Measurements from ENCODE around the gene TRNT1.

TRNT1 gene

GRCh38 chr3:3137526-3137925 is 10.8 kb downstream of the TRNT1 start:
- TF ChIP-seq EP300 (IDR thresholded peaks at IDR 0.05; ENCODE audit: borderline replicate concordance) (no peak), RAD21 (IDR thresholded peaks at IDR 0.05; ENCODE audit: low read depth) (no peak), CREB1 (IDR thresholded peaks at IDR 0.05; ENCODE audit: low read depth) (no peak), TEAD4 (IDR thresholded peaks at IDR 0.05) (no peak), REST (IDR thresholded peaks at IDR 0.05; ENCODE audit: low read depth) (no peak)

- TF ChIP-seq REST (IDR thresholded peaks at IDR 0.05; ENCODE audit: low read depth) (no peak), MAX (IDR thresholded peaks at IDR 0.05) (no peak), YY1 (IDR thresholded peaks at IDR 0.05; ENCODE audit: low read depth) (no peak), EGR1 (IDR thresholded peaks at IDR 0.05) (no peak), NFIC (IDR thresholded peaks at IDR 0.05) (no peak), TCF12 (IDR thresholded peaks at IDR 0.05; ENCODE audit: low read depth) (no peak), CEBPB (IDR thresholded peaks at IDR 0.05) (no peak), FOXM1 (IDR thresholded peaks at IDR 0.05; ENCODE audit: borderline replicate concordance, low read depth) (no peak), EP300 (IDR thresholded peaks at IDR 0.05; ENCODE audit: borderline replicate concordance) (no peak), TEAD4 (IDR thresholded peaks at IDR 0.05) (no peak), ZBTB7A (IDR thresholded peaks at IDR 0.05; ENCODE audit: low read depth) (no peak), RAD21 (IDR thresholded peaks at IDR 0.05; ENCODE audit: low read depth) (no peak), CREB1 (IDR thresholded peaks at IDR 0.05; ENCODE audit: low read depth) (no peak), TAF1 (IDR thresholded peaks at IDR 0.05; ENCODE audit: low read depth) (no peak)
- TF ChIP-seq, protein P1, sequence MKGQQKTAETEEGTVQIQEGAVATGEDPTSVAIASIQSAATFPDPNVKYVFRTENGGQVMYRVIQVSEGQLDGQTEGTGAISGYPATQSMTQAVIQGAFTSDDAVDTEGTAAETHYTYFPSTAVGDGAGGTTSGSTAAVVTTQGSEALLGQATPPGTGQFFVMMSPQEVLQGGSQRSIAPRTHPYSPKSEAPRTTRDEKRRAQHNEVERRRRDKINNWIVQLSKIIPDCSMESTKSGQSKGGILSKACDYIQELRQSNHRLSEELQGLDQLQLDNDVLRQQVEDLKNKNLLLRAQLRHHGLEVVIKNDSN (IDR thresholded peaks at IDR 0.05): no peak
Measured at GRCh38 chr3:3141939-3142338, 15.2 kb downstream of the TRNT1 start.

DNA sequence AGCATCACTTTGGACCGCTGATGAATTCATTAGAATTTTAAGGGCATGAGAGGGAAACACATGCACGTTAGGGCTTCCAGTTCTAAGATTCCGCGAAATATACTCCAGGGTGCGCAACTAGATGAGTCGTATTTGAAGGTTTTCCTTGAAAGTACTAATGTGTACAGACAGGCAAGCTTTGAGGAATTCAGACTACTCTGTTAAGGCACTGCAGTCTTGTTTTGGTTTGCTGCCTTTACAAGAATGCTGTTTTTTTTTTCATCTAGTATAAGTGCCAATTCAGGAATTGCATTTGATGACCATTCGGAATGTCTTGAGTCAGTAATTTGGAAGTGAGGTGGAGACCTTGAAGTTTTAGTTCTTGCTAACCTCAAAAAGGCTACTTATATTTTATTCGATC is 19.1 kb downstream of the TRNT1 start:
- TF ChIP-seq RAD21 (IDR thresholded peaks at IDR 0.05; ENCODE audit: low read depth) (no peak), TAF1 (IDR thresholded peaks at IDR 0.05; ENCODE audit: low read depth) (no peak), TCF12 (IDR thresholded peaks at IDR 0.05; ENCODE audit: low read depth) (no peak), EGR1 (IDR thresholded peaks at IDR 0.05) (no peak), CEBPB (IDR thresholded peaks at IDR 0.05) (no peak), TEAD4 (IDR thresholded peaks at IDR 0.05) (no peak), YY1 (IDR thresholded peaks at IDR 0.05; ENCODE audit: low read depth) (no peak), FOXM1 (IDR thresholded peaks at IDR 0.05; ENCODE audit: borderline replicate concordance, low read depth) (no peak), MAX (IDR thresholded peaks at IDR 0.05) (no peak), ZBTB7A (IDR thresholded peaks at IDR 0.05; ENCODE audit: low read depth) (no peak), CREB1 (IDR thresholded peaks at IDR 0.05; ENCODE audit: low read depth) (no peak), NFIC (IDR thresholded peaks at IDR 0.05) (no peak), EP300 (IDR thresholded peaks at IDR 0.05; ENCODE audit: borderline replicate concordance) (no peak), REST (IDR thresholded peaks at IDR 0.05; ENCODE audit: low read depth) (no peak)
- TF ChIP-seq, protein P1 (IDR thresholded peaks at IDR 0.05): no peak

- TF ChIP-seq REST (IDR thresholded peaks at IDR 0.05; ENCODE audit: low read depth): no peak
- TF ChIP-seq YY1 (IDR thresholded peaks at IDR 0.05; ENCODE audit: low read depth): no peak
- TF ChIP-seq MAX (IDR thresholded peaks at IDR 0.05): no peak
- TF ChIP-seq TCF12 (IDR thresholded peaks at IDR 0.05; ENCODE audit: low read depth): no peak
- TF ChIP-seq EP300 (IDR thresholded peaks at IDR 0.05; ENCODE audit: borderline replicate concordance): no peak
- no peak for TF ChIP-seq CREB1 (IDR thresholded peaks at IDR 0.05; ENCODE audit: low read depth)
- TF ChIP-seq NFIC (IDR thresholded peaks at IDR 0.05): no peak
- TF ChIP-seq ZBTB7A (IDR thresholded peaks at IDR 0.05; ENCODE audit: low read depth): no peak
- no peak for TF ChIP-seq RAD21 (IDR thresholded peaks at IDR 0.05; ENCODE audit: low read depth)
- no peak for TF ChIP-seq EGR1 (IDR thresholded peaks at IDR 0.05)
- TF ChIP-seq, protein P1 (IDR thresholded peaks at IDR 0.05): no peak
Measured at GRCh38 chr3:3149560-3149959, 22.8 kb downstream of the TRNT1 start.

Data from Ishikawa (cell line).